H1 (cell line): ENCODE measurements around the gene KSR2. TPM values are rescaled to one million over a fixed set of nuclear protein-coding genes. Genes with fewer than 3 reads are reported as not detected.

ENCODE experiments used
- HDAC2 ChIP-seq, 2 experiments: fragments of 300-600 bp in 1 of 2; sonication (generic) in 1 of 2; IDR thresholded peaks; 2 replicates each; pipeline ENCODE4 v1.6.1; 2011 to 2012; ENCODE audit warnings: low read depth in 2 of 2, low read length in 2 of 2, mild to moderate bottlenecking in 2 of 2, moderate library complexity in 2 of 2, borderline replicate concordance in 1 of 2, inconsistent platforms in 1 of 2
- NRF1 ChIP-seq: IDR thresholded peaks from 2 replicates; pipeline ENCODE4 v1.6.1; 2011; ENCODE audit warnings: mild to moderate bottlenecking, low read depth, low read length, improper control_type of control experiment
- RXRA ChIP-seq: IDR thresholded peaks from 2 replicates; pipeline ENCODE4 v1.6.1; 2011; ENCODE audit warnings: low read depth, mild to moderate bottlenecking, low read length, moderate library complexity; ENCODE audit not compliant: insufficient read depth
- TBP ChIP-seq: IDR thresholded peaks from 2 replicates; pipeline ENCODE4 v1.6.1; 2011; ENCODE audit warnings: low read depth, low read length, improper control_type of control experiment
- polyA plus RNA-seq, 7 experiments: library from polyadenylated mRNA; depleted of rRNA in 3 of 7; stranded (reverse) in 5 of 7; unstranded in 2 of 7; fragments of >200 nt in 5 of 7; fragments of 200-250 nt in 2 of 7; gene quantifications; 1 replicate in 5 of 7; 2 replicates in 1 of 7; 4 replicates in 1 of 7; pipeline versions ENCODE4 v1.2.1 to v1.2.3, GENCODE V29; 2011 to 2013; ENCODE audit warnings: missing spikeins in 2 of 7, mixed read lengths in 2 of 7
- total RNA-seq: library from RNA; stranded (reverse); fragmentation: NEBNext Ultra II Directional; extraction: Animal tissue kit (Norgen Biotek cat#: 25700); gene quantifications from 2 replicates; pipeline ENCODE4 v1.2.1, GENCODE V29; 2021
- TF ChIP-seq, protein P1 (sequence below): fragments of 300-600 bp; sonication (generic); IDR thresholded peaks from 2 replicates; pipeline ENCODE4 v1.7.1; 2012; ENCODE audit warnings: low read length, moderate library complexity, mild to moderate bottlenecking, inconsistent platforms; ENCODE audit not compliant: insufficient replicate concordance
- TF ChIP-seq, protein P2 (sequence below): IDR thresholded peaks from 2 replicates; pipeline ENCODE4 v1.6.1; 2012; ENCODE audit warnings: inconsistent platforms

The KSR2 gene
- total and polyA plus RNA-seq, 2 of the 8 experiments (the other 6 are each of a cell fraction or from before 2014, with no cell fraction given), result 0.74 to 2.2 TPM

DNA sequence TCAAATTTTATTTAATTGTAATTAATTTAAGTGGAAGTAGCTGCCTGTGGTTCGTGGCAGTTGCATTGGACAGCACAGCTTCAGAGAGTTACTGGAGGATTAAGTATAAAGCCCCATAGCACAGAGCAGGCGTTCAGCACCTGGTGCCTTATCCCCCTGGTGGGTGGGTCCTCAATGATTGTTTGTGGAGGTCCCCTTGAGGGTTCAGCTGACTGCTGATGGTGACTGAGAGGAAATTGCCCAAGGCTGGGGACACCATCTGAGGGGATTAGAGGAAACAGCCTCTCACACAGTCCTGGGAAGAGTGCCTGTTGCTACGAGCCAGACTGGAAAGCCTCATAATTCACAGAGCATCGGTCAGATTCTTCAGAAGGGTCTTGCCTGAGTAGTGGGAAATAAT, 524.0 kb downstream of the KSR2 start (continued):
- TF ChIP-seq, protein P1, sequence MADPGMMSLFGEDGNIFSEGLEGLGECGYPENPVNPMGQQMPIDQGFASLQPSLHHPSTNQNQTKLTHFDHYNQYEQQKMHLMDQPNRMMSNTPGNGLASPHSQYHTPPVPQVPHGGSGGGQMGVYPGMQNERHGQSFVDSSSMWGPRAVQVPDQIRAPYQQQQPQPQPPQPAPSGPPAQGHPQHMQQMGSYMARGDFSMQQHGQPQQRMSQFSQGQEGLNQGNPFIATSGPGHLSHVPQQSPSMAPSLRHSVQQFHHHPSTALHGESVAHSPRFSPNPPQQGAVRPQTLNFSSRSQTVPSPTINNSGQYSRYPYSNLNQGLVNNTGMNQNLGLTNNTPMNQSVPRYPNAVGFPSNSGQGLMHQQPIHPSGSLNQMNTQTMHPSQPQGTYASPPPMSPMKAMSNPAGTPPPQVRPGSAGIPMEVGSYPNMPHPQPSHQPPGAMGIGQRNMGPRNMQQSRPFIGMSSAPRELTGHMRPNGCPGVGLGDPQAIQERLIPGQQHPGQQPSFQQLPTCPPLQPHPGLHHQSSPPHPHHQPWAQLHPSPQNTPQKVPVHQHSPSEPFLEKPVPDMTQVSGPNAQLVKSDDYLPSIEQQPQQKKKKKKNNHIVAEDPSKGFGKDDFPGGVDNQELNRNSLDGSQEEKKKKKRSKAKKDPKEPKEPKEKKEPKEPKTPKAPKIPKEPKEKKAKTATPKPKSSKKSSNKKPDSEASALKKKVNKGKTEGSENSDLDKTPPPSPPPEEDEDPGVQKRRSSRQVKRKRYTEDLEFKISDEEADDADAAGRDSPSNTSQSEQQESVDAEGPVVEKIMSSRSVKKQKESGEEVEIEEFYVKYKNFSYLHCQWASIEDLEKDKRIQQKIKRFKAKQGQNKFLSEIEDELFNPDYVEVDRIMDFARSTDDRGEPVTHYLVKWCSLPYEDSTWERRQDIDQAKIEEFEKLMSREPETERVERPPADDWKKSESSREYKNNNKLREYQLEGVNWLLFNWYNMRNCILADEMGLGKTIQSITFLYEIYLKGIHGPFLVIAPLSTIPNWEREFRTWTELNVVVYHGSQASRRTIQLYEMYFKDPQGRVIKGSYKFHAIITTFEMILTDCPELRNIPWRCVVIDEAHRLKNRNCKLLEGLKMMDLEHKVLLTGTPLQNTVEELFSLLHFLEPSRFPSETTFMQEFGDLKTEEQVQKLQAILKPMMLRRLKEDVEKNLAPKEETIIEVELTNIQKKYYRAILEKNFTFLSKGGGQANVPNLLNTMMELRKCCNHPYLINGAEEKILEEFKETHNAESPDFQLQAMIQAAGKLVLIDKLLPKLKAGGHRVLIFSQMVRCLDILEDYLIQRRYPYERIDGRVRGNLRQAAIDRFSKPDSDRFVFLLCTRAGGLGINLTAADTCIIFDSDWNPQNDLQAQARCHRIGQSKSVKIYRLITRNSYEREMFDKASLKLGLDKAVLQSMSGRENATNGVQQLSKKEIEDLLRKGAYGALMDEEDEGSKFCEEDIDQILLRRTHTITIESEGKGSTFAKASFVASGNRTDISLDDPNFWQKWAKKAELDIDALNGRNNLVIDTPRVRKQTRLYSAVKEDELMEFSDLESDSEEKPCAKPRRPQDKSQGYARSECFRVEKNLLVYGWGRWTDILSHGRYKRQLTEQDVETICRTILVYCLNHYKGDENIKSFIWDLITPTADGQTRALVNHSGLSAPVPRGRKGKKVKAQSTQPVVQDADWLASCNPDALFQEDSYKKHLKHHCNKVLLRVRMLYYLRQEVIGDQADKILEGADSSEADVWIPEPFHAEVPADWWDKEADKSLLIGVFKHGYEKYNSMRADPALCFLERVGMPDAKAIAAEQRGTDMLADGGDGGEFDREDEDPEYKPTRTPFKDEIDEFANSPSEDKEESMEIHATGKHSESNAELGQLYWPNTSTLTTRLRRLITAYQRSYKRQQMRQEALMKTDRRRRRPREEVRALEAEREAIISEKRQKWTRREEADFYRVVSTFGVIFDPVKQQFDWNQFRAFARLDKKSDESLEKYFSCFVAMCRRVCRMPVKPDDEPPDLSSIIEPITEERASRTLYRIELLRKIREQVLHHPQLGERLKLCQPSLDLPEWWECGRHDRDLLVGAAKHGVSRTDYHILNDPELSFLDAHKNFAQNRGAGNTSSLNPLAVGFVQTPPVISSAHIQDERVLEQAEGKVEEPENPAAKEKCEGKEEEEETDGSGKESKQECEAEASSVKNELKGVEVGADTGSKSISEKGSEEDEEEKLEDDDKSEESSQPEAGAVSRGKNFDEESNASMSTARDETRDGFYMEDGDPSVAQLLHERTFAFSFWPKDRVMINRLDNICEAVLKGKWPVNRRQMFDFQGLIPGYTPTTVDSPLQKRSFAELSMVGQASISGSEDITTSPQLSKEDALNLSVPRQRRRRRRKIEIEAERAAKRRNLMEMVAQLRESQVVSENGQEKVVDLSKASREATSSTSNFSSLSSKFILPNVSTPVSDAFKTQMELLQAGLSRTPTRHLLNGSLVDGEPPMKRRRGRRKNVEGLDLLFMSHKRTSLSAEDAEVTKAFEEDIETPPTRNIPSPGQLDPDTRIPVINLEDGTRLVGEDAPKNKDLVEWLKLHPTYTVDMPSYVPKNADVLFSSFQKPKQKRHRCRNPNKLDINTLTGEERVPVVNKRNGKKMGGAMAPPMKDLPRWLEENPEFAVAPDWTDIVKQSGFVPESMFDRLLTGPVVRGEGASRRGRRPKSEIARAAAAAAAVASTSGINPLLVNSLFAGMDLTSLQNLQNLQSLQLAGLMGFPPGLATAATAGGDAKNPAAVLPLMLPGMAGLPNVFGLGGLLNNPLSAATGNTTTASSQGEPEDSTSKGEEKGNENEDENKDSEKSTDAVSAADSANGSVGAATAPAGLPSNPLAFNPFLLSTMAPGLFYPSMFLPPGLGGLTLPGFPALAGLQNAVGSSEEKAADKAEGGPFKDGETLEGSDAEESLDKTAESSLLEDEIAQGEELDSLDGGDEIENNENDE, result no peak
- TF ChIP-seq NRF1 (no peak), HDAC2 (IDR thresholded peaks at IDR 0.05; ENCODE audit: borderline replicate concordance in 1 of 2, low read depth in 2 of 2, low read length in 2 of 2) (no peak), TBP (no peak), RXRA (no peak)
- TF ChIP-seq, protein P2, sequence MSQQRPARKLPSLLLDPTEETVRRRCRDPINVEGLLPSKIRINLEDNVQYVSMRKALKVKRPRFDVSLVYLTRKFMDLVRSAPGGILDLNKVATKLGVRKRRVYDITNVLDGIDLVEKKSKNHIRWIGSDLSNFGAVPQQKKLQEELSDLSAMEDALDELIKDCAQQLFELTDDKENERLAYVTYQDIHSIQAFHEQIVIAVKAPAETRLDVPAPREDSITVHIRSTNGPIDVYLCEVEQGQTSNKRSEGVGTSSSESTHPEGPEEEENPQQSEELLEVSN, result no peak
- TF ChIP-seq, all 59 proteins: peak for 0
